SKM-1 (cell line): Measurements from ENCODE around the gene SSBP4.
"Not testable (repeated sequence)": the region's sequence is repeated elsewhere in the genome, so short reads cannot be mapped to it uniquely, and the experiment has no call there.

Experiments used
- DNase-seq: peaks from one replicate; lab custom pipeline; 2025; ENCODE audit not compliant: unreplicated experiment; lab: John Stamatoyannopoulos, UW

Gene SSBP4

DNA sequence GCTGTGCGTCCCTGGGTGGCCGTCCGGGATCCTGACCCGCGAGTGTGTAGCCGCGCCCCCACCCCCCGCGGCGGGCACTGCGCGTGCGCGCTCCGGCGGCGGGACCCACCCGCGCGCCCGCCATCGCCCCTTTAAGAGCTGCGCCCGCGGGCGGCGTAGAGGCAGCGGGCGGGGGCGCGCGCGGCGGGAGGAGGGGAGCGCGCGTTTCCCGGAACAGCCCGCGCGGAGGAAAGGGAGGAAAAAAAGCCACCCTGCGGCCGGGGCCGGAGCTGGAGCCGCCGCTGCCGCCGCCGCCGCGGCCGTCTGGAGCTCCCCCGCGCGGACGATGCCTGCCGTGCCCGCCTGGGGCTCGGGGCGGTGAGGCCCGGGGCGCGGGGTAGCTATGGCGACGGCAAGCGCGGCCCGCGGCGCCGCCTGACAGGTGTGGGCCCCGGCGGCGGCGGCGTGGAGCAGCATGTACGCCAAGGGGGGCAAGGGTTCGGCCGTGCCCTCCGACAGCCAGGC, at the start of gene SSBP4:
TSS of gene SSBP4 (plus strand) at position 204 of the 504 bp plus-strand sequence. CDS start at position 455, 251 bp downstream.
- peak; percentile 55 for DNase-seq

DNA sequence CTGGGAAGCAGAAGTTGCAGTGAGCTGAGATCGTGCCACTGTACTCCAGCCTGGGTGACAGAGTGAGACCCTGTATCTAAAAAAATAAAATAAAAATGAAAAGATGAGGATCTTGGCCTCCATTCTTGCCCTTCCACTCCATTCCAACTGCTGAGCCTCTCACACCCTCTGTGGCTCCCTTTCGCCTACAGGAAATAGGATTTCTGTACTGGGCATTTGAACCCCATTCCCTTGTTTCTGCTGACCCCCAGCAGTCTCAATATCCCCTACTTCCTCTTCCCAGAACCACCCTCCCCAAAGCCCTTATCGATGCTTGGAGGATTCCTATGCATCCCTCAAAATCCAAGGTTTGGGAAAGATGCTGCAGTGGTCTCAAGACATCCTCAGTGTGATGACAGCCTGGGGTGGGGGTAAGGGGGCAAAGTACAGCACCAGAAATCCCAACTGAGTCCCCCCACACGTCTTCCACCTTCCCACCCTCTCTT, 45.7 kb upstream of the SSBP4 start:
- no peak for DNase-seq

DNA sequence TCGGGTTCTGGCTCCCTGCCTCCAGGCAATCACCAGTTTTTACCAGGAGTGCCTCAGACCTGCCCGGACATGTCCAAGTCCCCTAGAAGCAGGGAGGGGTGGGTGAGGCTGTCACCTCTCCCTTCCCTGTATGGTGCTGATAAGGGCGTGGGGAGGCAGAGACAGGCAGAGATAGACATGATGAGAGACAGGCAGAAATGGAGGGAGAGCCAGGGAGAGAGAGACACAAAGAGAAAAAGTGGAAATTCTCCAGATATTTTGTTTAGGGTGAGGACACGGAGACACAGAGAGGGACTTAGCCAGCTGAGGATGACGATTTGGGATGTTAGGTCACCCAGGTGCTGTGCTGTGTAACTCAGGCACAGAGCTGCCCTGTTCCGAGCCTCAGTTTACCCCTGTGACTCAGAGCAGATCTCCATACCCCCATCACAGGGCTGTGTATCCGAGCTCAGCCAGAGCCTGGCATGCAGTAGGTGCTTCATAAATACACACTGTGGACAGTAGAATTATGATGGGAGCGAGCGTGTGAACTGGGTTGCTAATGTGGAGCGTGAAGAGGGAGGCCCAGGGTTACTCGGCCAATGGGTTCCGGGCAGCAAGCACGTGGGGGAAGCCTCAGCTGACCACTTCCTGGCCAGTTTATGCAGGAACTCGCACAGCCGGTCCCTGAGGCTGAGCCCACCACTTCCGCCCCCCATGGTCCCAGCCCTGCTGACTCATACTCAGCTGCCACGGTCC, 45.1 kb upstream of the SSBP4 start:
- peak; percentile 84 for DNase-seq

DNA sequence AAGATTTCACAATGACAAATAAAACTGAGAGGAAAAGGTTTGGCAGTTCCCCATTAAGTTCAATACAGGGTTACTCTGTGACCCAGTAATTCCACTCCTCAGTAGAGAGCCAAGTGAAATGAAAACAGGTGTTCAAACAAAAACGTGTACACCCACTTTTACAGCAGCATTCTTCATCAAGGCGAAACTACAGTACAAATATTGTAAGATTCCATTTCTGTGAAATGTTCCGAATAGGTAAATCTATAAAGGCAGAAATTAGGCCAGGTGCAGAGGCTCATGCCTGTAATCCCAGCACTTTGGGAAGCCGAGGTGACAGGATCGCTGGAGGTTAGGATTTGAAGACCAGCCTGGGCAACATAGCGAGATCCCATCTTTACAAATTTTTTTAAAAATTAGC, 42.2 kb upstream of the SSBP4 start:
- no peak for DNase-seq

DNA sequence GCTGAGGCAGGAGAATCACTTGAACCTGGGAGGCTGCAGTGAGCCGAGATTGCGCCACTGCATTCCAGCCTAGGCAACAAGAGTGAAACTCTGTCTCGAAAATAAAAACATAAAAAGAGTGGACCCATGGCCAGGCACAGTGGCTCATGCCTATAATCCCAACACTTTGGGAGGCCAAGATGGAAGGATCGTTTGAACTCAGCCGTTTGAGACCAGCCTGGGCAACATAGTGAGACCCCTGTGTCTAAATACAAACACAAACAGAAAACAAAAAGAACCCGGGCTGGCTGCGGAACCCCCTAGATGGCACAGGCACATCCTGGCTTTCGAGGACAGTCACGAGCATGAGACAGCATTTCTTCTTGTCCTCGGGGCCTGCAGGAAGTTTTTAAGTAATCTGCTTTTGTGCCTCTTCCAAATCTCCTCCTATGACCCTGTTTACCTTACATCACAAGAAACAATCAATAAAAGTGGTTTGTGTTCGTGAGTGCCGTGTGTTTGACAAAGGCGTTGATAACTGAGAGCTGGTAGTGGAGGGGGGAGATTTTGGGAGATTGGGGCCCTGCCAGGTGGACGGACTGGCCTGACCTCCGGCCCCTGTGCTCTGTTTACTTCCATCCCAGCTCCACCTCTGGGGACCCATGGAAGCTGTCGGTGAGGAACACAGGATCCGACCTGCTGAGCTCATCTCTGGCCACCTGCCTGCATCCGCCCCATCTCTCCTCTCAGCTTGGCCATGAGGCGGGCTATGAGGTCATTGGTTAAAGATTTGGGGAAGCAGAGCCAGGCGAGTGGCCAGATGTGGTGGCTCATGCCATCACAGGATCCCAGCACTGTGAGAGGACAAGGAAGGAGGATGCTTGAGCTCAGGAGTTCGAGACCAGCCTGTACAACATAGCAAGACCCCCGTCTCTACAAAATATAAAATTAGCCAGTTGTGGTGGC, 39.1 kb upstream of the SSBP4 start:
- no peak for DNase-seq

DNA sequence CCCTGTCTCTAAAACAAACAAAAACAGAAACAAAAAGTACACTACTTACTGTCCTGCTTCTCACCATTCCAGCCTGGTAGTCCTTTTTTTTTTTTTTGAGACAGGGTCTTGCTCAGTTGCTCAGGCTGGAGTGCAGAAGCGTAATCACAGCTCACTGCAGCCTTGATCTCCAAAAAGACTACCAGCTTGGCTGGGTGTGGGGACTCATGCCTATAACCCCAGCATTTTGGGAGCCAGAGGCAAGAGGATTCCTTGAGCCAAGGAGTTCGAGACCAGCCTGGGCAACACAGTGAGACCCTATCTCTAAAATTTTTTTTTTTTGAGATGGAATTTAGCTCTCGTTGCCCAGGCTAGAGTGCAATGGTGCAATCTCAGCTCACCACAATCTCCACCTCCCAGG, 38.4 kb upstream of the SSBP4 start:
- no peak for DNase-seq

DNA sequence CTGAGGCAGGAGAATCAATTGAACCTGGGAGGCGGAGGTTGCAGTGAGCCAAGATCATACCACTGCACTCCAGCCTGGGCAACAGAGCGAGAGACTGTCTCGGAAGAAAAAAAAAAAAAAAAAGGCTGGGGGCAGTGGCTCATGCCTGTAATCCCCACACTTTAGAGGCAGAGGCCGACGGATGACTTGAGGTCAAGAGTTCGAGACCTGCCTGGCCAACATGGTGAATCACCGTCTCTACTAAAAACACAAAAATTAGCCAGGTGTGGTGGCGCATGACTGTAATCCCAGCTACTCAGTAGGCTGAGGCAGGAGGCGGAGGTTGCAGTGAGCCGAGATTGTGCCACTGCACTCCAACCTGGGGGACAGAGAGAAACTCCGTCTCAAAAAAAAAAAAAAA, 35.6 kb upstream of the SSBP4 start:
- DNase-seq: not testable (repeated sequence)

DNA sequence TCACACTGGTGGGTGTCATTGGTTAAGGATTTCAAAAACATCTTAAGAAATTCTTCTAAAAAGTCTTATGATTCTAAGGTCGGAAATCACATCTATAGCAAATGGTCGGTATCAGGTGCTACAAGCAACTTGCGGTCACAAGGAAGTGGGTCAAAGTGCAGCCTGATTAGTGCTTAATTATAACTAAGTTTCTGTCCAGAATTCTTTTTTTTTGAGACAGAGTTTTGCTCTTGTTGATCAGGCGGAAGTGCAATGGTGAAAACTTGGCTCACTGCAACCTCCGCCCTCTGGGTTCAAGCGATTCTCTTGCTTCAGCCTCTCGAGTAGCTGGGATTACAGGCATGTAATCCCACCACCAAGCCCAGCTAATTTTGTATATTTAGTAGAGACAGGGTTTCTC, 34.4 kb upstream of the SSBP4 start:
- no peak for DNase-seq

DNA sequence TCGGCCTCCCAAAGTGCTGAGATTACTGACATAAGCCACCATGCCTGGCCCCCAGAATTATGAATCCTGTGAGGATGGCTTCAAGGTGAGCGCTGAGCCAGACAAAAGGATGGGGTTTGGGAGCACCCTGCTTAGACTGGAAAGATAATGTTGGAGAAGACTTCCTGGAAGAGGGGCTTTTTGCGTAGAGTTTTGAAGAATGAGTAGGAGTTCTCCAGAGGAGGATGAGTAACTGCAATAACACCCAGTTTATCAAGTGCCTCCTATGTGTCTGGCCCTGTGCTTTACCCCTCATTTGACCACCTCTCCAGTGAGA, 33.9 kb upstream of the SSBP4 start:
- no peak for DNase-seq

DNA sequence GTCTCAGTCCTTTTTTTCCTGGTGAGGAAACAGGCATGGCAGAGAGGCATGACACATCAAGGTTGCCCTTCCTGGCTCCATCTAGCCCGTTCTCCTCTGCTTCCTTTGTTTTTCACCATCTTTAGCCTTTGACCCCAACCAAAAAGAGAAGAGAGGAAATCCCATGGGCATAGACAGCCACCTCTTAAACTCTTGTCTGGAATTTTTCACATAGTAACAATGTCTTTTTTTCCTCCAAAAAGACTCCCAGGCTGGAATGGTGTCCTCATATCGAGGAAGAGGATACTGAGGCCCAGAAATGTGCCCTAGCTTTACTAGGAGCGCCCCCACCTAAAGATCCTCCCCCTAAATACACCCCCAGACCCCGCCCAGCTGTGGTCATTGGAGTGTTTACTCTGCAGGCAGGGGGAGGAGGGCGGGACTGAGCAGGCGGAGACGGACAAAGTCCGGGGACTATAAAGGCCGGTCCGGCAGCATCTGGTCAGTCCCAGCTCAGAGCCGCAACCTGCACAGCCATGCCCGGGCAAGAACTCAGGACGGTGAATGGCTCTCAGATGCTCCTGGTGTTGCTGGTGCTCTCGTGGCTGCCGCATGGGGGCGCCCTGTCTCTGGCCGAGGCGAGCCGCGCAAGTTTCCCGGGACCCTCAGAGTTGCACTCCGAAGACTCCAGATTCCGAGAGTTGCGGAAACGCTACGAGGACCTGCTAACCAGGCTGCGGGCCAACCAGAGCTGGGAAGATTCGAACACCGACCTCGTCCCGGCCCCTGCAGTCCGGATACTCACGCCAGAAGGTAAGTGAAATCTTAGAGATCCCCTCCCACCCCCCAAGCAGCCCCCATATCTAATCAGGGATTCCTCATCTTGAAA, 33.3 kb upstream of the SSBP4 start, which contains the start of gene GDF15:
TSS of gene GDF15 (plus strand) at position 484 of the 868 bp plus-strand sequence. CDS start at position 516, 32 bp downstream.
- peak; percentile 47 for DNase-seq

DNA sequence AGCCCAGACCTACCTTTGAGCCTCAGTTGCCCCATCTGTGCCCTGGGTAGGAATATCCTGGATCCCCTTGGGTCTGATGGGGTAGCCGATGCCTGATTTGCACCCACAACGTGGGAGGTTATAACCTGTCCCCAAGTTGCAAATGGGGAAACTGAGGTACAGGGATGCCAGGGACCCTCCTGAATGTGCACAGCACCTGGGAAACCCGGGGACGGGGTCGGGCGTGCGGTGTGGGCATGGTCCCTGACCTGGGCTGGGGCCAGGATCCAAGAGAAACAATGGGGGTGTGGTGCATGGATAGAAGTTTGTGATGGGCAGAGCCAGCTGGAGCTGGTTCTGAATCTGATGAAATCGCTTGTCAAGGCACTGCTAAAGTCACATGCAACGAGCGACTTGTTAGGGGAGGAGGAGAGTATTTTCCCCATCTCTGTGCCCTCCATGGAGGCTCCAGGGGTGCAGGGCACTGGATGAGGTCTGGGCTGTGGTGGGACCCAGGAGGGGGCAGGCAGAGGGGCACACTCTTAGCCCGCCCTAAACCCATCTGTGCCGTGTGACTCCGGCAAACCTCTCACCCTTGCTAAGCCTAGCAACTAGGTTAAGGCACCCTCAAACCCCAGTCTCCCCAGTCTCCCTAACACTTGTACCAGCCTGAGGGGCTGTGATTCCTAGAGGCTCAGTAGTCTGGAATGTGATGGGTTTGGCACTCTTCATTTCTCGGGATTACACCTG, 32.5 kb upstream of the SSBP4 start:
- DNase-seq: no peak

DNA sequence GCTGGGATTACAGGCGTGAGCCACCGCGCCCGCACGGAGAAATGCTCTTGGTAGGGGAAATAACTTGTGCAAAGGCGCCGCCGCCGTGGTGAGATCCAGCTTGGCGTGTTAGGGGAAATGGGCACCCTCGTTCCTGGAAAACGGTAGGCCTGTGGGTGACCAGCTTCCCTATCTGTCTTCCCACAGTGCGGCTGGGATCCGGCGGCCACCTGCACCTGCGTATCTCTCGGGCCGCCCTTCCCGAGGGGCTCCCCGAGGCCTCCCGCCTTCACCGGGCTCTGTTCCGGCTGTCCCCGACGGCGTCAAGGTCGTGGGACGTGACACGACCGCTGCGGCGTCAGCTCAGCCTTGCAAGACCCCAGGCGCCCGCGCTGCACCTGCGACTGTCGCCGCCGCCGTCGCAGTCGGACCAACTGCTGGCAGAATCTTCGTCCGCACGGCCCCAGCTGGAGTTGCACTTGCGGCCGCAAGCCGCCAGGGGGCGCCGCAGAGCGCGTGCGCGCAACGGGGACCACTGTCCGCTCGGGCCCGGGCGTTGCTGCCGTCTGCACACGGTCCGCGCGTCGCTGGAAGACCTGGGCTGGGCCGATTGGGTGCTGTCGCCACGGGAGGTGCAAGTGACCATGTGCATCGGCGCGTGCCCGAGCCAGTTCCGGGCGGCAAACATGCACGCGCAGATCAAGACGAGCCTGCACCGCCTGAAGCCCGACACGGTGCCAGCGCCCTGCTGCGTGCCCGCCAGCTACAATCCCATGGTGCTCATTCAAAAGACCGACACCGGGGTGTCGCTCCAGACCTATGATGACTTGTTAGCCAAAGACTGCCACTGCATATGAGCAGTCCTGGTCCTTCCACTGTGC, 30.9 kb upstream of the SSBP4 start:
- peak; percentile 56 for DNase-seq

DNA sequence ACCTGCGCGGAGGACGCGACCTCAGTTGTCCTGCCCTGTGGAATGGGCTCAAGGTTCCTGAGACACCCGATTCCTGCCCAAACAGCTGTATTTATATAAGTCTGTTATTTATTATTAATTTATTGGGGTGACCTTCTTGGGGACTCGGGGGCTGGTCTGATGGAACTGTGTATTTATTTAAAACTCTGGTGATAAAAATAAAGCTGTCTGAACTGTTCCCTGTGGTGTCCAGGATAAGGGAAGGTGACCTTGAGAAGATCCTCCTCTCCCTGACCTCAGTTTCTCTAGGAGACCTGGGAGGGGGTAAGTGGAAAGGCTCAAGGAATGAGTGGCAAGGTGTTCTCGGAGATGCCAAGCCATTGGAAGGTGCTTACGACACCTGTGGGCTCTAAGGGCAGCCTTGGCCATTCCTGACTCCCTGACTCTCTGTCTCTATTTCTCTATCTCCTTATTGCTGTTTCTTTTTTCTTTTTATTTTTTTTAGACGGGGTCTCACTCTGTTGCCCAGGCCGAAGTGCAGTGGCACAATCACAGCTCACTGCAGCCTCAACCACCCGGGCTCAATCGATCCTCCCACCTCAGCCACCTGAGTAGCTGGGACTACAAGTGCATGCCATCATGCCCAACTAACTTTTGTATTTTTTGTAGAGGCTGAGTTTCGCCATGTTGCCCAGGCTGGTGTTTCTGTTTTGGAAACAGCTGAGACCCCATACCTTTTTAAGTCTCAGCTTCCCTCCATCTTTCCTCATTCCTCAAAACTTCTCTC, 30.1 kb upstream of the SSBP4 start:
- DNase-seq: no peak

DNA sequence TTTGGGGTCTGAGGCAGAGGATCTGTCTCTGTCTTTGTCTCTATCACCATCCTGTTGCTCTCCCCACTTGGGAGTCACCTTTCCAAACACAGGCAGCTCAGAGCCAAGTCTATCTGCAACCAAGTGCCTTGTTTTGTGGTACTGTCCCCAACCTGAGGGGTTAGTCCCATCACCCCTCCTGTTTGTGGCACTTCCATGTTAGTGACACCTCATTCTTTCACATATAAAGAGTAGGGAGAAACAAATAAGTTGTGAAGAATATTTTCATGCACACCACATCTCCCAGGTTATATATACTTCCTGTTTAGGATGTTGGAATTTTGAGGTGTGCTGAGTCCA, 29.5 kb upstream of the SSBP4 start:
- no peak for DNase-seq

DNA sequence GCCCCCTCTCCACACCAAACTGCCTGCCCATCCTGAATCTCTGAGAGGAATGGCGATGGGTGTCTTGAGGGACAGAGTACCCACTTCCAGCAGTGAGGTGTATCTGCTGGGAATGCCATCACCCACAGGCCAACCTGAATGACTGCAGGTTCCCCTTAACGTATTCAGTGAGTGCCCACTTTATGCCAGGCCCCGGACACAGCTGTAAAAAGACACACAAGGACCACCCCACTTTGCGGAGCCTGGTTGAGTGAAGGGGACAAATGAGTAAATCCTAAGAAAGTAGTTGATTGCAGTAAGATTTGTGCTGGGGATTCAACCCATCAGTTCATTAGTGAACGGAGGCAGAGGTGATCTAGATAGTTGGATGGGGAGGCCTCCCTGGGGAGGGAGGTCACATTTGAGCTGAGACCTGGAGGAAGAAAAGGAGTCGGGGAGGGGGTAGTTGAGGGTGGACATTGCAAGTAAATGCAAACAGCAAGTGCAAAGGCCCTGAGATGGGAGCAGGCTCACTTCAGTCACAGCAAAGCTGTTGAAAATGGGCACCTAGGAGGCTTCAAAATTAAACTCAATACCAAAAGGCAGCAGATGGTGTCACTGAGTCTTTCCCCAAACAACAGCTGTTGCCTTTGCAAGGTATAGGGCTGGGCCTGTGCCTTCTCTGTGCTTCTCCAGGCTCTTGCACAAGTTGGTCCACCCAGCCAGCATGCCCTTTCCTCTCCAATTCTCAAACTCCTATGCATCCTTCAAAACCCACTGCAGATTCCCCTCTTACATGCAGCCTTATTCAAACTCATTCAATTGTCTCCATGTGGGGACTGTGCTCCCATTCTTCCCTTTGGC, 28.9 kb upstream of the SSBP4 start:
- DNase-seq: no peak

DNA sequence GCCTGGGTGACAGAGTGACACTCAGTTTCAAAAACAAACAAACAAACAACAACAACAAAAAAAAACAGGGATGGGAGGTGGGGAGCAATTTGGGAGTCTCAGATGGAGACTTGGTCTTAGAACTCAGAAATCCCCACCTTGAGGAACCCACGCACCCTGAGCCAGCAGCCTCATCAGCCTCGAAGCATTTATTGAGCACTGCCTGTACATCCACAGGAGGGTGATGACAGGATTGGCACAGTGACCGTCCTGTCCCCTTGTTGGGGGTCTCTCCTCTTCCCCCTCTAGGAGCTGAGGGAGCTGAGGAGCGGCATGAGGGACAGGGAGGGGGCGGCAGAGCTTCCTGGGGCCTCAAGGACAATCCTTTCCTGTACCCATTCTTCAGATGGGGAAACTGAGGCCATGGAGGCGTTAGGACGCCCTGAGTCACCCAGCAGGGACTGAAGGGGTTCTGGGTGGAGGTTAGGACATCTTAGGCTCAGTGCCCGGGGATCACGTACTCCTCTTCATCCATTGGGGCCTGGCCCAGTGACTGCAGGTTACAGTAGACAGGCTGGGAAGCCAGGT, 27.6 kb upstream of the SSBP4 start:
- no peak for DNase-seq

DNA sequence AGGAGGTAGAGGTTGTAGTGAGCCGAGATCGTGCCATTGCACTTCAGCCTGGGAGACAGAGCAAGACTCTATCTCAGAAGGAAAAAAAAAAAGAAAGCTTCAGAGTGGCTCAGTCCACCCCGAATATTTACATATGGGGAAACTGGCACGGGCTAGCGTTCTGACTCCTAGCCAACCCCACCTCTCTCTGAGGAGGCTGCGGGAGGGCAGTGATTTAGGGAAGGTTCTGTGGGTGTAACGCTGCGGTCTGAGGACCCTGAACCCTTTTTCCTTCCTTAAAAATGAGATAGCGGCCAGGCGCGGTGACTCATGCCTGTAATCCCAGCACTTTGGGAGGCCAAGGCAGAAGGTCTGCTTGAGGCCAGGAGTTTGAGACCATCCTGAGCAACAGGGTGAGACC, 26.8 kb upstream of the SSBP4 start:
- DNase-seq: peak; percentile 65
